ENCODE measurements around the gene C9orf152. TPM values are rescaled to one million over a fixed set of nuclear protein-coding genes. Genes with fewer than 3 reads are reported as not detected.

C9orf152 gene
- total and polyA plus RNA-seq, 10 of the 15 experiments (the other 5 are each of a cell fraction or from before 2014, with no cell fraction given): 0.04 TPM; not detected in 9

DNA sequence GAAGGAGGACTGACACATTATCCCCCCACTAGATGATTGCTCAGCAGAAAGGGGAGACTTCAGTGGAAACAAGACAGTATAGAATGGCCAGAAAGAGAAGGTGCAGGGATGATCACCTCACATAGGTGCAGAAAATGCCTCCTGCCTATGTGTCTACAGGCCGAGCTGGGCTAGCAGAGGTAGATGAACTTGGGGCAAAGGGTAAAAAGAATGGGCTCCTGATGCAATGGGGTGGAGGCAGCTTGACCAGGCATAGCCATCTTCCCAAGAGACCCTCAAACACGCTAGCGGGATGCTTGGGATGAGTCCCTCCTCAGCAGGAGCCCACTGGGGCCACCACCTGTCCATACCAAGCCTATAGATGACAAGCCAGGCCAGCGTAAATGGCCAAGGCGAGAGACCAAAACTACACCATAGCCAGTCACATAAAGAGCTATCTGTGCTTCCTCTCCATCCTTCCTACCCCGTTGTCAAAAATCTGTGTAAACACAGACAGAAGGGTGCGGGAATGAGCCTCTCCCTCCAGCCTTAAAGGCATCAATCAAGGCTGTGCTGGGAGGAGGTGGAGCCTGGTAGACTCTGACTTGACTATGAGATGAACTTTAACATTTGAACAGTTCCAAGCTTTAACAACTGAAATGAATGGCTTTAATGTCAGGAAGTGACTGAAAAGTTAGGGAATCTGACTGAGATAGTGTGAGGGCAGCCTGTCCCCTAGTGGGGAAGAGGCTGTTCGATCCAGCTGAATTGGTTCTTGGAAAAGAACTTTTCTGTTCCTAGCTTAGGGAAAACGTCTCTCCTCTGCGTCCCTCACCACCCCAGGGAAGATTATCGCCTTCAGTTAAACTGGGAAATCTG is 10.4 kb downstream of the C9orf152 start:
- POLR2A ChIA-PET: no interaction called here
- SMC1A ChIA-PET (ENCODE audit: uncharacterized antibody, unreplicated experiment): interaction anchor here (0.9 kb wide), 1 partner anchor 12 kb away, joined by 3 read pairs; no protein-coding TSS in a partner anchor
- intact Hi-C loops (cut with micrococcal nuclease; ENCODE audit: unreplicated experiment) (no loop called here), in situ Hi-C loops (cut with MboI) (loop anchor here (25.0 kb wide), 1 partner anchor 1115 kb away; no protein-coding TSS in a partner anchor)
- Histone ChIP-seq H3K4me3 (no peak overlapping the region), H3K9ac (ENCODE audit: control insufficient read depth, insufficient read depth, low read length) (no peak overlapping the region), H3K36me3 (ENCODE audit: control insufficient read depth in 2 of 2, insufficient read depth in 2 of 2, low read length in 1 of 2) (no peaks in the 10 kb centered on the region), H3K27me3 (replicated peaks in 1 of 2; ENCODE audit: control insufficient read depth in 2 of 2, insufficient read depth in 2 of 2, low read length in 1 of 2) (no peaks in the 10 kb centered on the region), H4K20me1 (ENCODE audit: control insufficient read depth, insufficient read depth) (no peaks in the 10 kb centered on the region), H3K79me2 (ENCODE audit: control insufficient read depth, insufficient read depth, low read length) (no peaks in the 10 kb centered on the region), H2AFZ (ENCODE audit: control insufficient read depth, low read depth, low read length) (no peak overlapping the region), H3K4me1 (ENCODE audit: control insufficient read depth, insufficient read depth, low read length) (no peaks in the 10 kb centered on the region), H3K4me2 (ENCODE audit: control insufficient read depth, insufficient read depth) (no peak overlapping the region), H3K27ac (ENCODE audit: control insufficient read depth, insufficient read depth) (no peak overlapping the region), H3K9me3 (replicated peaks; ENCODE audit: control insufficient read depth, insufficient read depth, low read length) (no peaks in the 10 kb centered on the region)
- BruUV-seq (replicated peaks): no TSS peak
- FAIRE-seq: no peak
- no peak for TF ChIP-seq SPI1 (IDR thresholded peaks at IDR 0.05; ENCODE audit: borderline replicate concordance, insufficient read depth, low read depth, low read length)
- no peak for TF ChIP-seq SMAD5 (IDR thresholded peaks at IDR 0.05; ENCODE audit: low read depth)
- TF ChIP-seq, protein P1, sequence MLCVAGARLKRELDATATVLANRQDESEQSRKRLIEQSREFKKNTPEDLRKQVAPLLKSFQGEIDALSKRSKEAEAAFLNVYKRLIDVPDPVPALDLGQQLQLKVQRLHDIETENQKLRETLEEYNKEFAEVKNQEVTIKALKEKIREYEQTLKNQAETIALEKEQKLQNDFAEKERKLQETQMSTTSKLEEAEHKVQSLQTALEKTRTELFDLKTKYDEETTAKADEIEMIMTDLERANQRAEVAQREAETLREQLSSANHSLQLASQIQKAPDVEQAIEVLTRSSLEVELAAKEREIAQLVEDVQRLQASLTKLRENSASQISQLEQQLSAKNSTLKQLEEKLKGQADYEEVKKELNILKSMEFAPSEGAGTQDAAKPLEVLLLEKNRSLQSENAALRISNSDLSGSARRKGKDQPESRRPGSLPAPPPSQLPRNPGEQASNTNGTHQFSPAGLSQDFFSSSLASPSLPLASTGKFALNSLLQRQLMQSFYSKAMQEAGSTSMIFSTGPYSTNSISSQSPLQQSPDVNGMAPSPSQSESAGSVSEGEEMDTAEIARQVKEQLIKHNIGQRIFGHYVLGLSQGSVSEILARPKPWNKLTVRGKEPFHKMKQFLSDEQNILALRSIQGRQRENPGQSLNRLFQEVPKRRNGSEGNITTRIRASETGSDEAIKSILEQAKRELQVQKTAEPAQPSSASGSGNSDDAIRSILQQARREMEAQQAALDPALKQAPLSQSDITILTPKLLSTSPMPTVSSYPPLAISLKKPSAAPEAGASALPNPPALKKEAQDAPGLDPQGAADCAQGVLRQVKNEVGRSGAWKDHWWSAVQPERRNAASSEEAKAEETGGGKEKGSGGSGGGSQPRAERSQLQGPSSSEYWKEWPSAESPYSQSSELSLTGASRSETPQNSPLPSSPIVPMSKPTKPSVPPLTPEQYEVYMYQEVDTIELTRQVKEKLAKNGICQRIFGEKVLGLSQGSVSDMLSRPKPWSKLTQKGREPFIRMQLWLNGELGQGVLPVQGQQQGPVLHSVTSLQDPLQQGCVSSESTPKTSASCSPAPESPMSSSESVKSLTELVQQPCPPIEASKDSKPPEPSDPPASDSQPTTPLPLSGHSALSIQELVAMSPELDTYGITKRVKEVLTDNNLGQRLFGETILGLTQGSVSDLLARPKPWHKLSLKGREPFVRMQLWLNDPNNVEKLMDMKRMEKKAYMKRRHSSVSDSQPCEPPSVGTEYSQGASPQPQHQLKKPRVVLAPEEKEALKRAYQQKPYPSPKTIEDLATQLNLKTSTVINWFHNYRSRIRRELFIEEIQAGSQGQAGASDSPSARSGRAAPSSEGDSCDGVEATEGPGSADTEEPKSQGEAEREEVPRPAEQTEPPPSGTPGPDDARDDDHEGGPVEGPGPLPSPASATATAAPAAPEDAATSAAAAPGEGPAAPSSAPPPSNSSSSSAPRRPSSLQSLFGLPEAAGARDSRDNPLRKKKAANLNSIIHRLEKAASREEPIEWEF (IDR thresholded peaks at IDR 0.05; ENCODE audit: insufficient replicate concordance, low read depth, low read length): no peak
- no peak for TF ChIP-seq NFYA (IDR thresholded peaks at IDR 0.05; ENCODE audit: borderline replicate concordance, low read depth, low read length)
- no peak for TF ChIP-seq IKZF2 (IDR thresholded peaks at IDR 0.05)
- no peak for TF ChIP-seq FOXK2 (IDR thresholded peaks at IDR 0.05)
- TF ChIP-seq MTA2 (IDR thresholded peaks at IDR 0.05; ENCODE audit: low read depth): no peak
- TF ChIP-seq BHLHE40 (IDR thresholded peaks at IDR 0.05; ENCODE audit: borderline replicate concordance in 1 of 2, low read depth in 2 of 2, low read length in 1 of 2): no peak
- no peak for TF ChIP-seq CBX5 (IDR thresholded peaks at IDR 0.05; ENCODE audit: low read depth)
- TF ChIP-seq MEF2A (IDR thresholded peaks at IDR 0.05; ENCODE audit: insufficient read depth, low read depth, low read length): no peak
- TF ChIP-seq KDM1A (IDR thresholded peaks at IDR 0.05; ENCODE audit: borderline replicate concordance): no peak
- TF ChIP-seq FOXM1 (IDR thresholded peaks at IDR 0.05; ENCODE audit: low read depth, low read length): no peak
- TF ChIP-seq, protein P2, sequence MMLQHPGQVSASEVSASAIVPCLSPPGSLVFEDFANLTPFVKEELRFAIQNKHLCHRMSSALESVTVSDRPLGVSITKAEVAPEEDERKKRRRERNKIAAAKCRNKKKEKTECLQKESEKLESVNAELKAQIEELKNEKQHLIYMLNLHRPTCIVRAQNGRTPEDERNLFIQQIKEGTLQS (IDR thresholded peaks at IDR 0.05; ENCODE audit: borderline replicate concordance, extremely low read depth, low read depth, low read length): no peak
- 48% methylated on average over 11 of the region's 11 CpGs for WGBS (ENCODE audit: insufficient coverage, insufficient replicate concordance, low lambda C conversion rate, missing lambda C conversion rate)
- no peak for DNase-seq (ENCODE audit: low read depth, low spot score)
- CTCF ChIA-PET: interaction anchor here (0.6 to 1.2 kb wide), 3 partner anchors 14 to 665 kb away, joined by 3 to 5 read pairs (median 4); no protein-coding TSS in a partner anchor
- RAD21 ChIA-PET (ENCODE audit: unreplicated experiment): no interaction called here
- no peak for ATAC-seq

All from GM12878 (cell line).